EH (cell line): Measurements from ENCODE around the gene PEX10.
"Not testable (repeated sequence)": the region's sequence is repeated elsewhere in the genome, so short reads cannot be mapped to it uniquely, and the experiment has no call there.

ENCODE experiments used
- DNase-seq: peaks from one replicate; pipeline ENCODE4 v3.0.0-alpha.2; 2015; ENCODE audit warnings: low read depth

Gene PEX10

DNA sequence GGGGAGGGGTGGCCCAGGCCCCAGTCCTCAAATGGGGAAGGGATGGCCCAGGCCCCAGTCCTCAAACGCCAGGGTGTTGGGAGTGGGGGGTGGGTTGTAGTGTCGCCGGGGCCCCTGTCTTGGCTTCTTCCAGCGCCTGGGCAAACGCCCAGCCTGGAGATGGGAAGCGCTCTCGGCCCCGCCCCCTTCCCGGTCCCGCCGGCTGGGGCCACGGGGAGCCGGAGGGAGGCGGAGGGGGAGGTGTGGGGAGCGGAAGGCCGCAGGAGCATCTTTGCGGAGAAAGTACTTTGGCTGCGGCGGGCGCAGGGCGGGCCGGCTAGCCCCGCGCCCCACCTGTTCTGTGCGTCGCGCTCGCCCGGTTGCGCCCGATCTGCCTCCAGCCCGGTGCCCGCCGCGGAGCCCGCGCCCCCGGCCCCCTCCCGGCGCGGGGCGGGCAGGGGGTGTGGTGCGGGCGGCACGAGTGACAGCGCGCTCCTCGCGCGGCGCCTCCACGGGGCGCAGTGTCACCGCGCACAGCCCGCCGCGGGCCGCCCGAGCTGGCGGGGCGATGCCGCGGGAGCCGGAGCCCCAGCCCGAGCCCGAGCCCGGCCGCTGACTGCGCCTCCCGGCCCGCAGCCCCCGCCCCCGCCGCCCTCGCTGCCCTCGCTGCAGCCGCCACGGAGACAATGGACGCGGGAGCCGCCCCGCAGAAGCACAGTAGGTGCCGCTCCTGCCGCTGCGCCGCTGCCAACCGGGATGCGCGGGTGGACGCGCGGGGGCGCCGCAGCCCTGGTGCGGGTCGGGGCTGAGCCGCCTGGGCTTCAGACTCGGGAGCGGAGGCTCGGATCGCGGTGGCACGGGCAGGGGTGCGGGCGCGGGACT, 31.1 kb upstream of the PEX10 start:
- peak; percentile 39 for DNase-seq

DNA sequence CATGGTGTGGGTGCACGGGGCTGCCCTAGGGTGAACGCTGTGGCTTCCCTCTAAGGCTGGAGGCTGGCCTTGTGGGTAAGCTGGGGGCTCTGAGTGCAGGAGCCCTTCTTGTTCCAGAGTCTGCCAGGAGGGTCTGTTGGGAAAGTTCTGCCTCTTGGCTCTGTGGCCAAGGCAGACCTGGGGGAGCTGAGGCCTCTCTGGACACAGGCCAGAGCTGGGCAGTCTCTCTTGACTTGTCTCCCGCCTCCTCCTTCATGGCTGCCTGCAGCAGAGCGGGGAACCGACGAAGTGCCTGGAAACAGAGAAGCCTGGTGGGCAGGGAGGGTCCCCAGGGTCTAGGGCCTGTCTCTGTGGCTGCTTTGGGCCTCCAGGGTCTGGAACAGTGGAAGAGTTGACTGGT, 30.3 kb upstream of the PEX10 start:
- no peak for DNase-seq

DNA sequence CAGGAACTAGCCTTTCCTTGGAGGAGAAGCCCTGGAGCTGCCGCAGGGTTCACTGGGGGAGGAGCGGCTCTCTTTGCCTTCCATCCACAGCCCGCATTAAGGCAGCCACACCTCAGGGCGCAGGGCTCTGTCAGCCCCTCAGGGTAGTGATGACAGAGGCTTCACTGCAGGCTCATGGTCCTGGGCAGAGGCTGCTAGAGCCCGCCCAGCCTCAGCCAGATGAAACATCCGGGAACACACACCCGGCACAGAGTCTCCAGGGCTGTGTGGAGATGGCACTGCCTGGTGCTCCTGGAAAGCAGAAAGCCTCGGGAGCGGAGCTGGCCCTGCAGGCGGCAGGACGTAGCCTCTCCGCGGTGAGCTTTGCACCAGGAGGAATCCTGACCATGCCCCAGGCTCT, 29.4 kb upstream of the PEX10 start:
- DNase-seq: peak; percentile 21

DNA sequence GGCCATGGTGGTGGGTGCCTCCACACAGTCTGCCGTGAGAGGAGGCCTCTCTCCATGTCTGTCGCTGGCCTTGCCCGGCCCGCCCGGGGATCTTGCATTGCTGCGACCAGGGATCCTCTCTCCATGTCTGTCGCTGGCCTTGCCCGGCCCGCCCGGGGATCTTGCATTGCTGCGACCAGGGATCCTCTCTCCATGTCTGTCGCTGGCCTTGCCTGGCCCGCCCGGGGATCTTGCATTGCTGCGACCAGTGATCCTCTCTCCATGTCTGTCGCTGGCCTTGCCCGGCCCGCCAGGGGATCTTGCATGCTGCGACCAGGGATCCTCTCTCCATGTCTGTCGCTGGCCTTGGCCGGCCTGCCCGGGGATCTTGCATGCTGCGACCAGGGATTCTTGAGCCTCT, 28.0 kb upstream of the PEX10 start:
- DNase-seq: not testable (repeated sequence)

GRCh38 chr1:2439369-2439768, 27.0 kb upstream of the PEX10 start:
- DNase-seq: no peak

DNA sequence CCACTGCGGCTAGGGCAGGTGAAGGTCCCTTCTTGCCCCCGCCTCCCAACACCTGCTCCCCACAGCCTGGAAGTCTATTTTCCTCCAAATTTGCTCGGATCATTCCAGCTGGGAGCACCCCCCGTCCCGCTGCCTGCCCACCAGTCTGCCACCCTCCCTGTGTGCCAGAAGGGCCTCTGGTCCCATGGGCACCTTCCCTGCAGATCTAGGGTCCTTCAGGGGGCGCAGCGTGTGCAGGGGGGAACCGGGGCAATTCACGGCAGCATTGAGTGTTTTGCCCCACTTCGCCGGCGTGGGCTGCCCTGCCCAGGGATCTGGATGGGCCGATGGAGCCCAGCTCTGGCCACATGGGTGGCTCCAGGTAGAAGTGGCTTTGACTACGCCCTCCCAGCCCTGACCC, 26.3 kb upstream of the PEX10 start:
- DNase-seq: no peak

DNA sequence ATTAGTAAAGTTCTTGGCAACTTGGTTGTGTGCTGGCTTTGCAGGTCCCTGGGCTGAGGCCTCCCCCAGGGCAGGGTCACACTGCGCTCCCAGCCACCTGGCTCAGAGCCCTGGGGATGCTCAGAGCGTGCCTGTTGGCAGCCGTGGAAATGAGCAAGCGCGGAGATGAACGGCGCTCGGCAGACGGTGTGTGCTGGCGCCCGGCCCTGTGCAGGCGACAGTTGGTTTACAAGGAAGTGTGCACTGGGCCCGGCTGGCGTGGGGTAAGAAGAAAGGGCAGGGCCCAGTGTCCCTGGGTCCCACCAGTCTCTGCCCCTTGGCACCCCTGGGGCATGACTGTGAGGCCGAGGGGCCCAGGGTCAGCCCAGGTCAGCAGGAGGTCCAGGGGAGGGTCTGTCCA, 25.7 kb upstream of the PEX10 start:
- no peak for DNase-seq

DNA sequence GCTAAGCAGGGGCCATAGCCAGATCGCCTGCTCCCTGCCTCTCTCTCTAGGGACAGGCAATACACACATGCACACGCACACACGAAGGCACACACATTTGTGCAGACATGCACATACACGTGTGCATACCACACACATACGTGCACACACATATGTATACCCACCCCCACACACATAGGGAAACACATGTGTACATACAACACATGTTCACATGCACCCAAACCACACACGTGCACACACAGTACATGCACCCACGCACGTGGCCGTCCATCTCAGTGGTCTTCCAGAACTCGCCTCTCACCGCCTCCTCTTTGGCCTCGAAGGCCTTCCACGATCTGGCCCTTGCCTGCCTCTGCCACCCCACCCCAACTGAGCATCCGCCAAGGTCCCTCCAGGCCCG, 25.3 kb upstream of the PEX10 start:
- DNase-seq: no peak

GRCh38 chr1:2436876-2437275, 24.5 kb upstream of the PEX10 start:
- no peak for DNase-seq

DNA sequence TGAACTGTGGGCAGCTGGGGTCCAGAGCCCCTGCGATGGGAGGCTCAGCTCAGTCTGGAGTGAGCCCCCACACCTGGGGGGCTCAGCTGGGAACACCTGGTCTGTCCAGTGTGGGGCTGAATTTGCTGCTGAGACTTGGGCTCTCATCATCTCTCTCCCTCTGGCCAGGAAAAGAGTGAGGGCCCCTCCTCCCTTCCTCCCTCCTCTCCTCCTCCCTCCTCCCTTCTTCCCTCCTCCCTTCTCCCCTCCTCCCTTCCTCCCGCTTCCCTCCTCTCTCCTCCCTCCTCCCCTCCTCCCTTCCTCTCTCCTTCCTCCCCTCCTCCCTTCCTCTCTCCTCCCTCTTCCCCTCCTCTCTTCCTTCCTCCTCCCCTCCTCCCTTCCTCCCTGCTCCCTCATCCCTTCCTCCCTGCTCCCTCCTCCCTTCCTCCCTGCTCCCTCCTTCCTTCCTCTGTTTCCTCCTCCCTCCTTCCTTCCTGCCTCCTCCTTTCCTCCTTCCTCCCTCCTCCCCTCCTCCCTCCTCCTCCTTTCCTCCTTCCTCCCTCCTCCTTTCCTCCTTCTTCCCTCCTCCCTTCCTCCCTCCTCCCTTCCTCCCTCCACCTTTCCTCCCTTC, 23.5 kb upstream of the PEX10 start:
- no peak for DNase-seq

DNA sequence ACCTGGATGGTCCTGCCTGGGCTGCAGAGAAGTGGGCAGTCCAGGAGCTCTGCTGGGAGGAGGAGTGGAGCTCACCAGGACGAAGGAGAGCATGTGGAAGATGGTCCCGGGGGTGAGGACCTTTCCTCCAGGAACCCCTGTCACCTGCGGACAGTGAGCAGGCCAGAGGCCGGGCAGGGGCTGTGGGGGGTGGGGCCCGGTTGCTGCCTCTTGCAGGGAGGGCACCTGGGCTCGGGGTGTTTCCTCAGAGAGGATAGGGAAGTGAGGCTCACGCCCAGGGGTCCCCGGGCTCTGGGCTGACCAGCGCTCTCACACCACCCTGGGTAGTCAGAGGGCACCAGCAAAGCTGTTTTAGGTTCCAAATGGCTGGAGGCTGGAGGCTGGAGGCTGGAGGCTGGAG, 22.7 kb upstream of the PEX10 start:
- DNase-seq: no peak

- no peak for DNase-seq
Observed at GRCh38 chr1:2433936-2434655, 21.7 kb upstream of the PEX10 start.

DNA sequence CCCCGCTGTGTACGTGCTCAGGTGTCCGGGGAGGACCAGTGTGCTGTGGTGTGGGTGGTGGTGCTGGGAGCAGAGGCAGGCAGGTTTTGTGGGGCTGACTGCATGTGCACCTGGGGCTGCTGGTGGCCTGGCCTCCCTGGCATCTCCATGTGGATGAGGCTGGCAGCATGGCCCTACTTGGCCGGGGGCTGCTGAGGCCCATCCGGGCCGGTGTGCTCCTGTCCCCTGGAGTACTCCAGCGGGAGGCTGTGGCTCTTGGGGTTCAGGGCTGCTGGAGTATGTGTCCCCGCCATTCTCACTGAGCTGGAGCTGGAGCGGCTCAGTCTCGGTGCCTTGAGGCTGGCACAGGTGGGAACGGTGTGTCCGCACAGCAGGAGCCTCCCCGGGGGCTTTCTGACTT, 20.8 kb upstream of the PEX10 start:
- no peak for DNase-seq

DNA sequence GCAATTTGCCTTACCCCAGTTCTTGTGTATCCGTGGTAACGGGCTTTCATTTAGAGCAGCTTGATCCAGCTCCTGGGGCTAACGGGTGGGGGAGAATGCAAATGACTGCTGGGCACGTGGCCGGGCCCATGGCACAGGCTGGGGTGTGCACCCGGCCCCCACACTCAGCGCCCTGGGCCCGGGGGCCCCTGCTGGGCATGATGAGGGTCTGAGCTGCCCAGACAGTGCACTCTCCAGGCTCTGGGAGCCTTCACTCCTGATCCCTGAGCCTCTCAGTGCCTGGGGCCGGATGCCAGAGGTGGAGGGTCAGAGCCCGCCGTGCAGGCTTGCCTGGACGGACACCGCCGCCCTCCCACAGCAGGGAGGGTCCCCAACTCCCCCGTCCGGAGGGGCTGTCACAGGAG, 20.1 kb upstream of the PEX10 start:
- DNase-seq: no peak

DNA sequence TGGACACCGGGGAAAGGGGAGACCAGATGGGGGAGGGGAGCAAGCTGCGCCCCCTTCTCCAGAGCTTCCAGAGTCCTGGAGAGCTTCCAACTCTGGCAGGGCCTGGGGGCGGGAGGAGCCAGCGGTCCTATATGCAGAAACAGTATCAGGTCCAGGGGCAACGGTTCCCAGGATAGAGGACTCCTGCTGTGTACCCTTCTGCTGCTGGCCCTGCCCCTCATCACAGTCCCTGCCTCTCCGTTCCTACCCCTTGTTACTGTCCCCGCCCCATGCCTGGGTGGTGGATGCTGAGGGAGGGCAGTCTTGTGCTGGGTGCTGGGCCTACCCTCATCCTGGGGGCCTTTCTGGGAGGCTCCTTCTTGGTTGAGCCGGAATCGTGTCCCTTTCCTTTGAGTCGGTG, 19.2 kb upstream of the PEX10 start:
- DNase-seq: no peak

DNA sequence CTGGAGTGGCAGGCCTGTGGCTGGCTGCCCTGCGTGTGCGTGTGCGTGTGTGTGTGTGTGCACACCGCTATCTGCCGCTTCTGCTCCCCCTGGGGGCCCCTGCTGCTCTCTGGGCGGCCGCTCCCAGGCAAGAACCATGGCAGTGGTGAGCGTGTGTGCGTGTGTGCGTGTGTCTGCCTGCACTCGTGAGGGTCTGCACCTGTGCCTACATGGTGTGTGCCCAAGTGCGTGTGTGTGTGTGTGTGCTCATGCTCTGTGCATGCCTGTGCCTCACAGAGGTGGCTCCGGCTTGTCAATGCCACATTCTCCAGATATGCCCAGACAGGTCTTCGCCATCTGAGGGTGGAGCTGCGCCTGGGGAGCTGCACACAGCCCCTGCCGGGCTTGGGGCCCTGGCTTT, 18.7 kb upstream of the PEX10 start:
- DNase-seq: no peak

GRCh38 chr1:2430592-2430973, 18.2 kb upstream of the PEX10 start:
- DNase-seq: no peak

GRCh38 chr1:2429780-2430591, 17.6 kb upstream of the PEX10 start:
- DNase-seq: no peak

DNA sequence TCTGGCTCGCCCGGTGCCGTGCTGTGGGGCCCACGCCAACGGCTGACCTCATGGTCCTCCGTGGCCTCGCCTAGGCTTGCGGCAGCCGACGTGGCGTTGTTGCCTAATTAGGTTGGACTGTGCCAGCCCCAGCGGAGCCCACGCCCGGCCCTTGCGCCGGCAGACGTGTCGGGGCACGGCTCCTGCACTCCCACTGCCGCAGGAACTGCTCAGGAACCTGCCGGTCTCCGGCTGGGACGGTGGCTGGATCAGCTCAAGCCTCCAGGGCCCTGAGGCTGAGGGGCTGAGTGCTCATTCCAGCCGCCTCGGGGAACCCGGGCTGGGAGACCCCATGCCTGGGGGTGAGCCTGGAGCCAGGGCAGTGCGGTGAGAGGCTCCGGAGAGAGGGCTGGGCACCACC, 16.1 kb upstream of the PEX10 start:
- DNase-seq: no peak

DNA sequence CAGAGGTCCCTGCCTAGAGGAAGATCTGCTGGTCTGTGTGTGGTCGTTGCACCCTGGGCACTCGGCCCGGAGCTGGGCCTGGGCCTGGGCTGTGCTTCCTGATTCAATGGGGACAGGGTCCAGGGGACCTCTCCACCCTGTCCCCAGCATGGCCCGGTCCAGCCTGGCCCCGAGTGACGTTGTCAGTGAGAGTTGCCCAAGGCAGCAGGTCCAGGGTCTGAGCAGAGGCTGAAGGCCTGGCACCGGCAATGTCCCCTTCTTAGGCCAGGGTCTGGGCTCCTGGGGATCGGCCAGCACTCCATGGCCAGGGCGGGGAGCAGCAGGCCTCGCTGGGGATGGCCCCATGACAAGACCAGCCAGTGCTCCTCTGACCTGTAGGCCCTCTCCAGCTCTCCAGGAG, 15.6 kb upstream of the PEX10 start:
- no peak for DNase-seq

DNA sequence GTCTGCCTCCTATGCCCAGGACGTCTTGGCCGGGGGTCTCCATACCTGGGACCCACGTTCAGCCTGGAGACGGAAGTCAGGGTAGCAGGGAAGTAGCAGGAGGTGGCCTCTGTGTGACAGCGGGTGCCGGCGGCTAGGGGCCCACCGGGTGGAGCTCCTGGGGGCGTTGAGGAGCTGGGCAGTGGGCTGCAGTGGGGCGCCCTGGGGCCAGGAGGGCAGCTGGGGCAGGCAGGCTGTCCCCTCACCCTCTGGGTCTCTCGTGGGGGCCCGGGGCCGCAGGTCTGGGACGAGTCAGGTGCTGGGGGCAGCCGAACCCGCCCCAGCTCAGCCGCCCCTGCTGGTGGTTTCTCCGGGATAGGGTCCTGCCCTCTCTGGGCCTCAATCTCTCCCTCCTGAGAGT, 14.7 kb upstream of the PEX10 start:
- DNase-seq: no peak

DNA sequence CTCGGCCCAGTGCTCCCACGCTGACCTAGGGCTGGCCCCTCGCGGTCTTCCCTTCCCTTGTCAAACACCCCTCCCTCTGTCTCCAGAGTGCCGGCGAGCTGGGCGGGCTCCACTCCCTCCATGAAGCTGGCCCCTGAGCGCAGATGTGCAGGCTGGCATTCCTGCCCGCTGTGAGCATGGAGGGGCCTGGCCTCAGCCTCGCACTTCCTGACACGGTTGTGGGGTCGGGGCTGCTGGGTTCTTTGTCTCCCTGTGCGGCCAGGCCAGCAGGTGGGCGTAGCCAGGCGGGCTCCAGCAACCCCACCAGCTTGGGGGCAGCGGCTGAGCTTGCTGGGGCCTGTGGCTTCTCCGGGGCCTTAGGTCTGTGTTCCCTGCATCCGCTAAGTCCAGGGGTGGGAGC, 14.2 kb upstream of the PEX10 start:
- no peak for DNase-seq
